Lung (tissue), 12 donors: ENCODE results near the gene EDC3. TPM values are rescaled to one million over a fixed set of nuclear protein-coding genes. Genes with fewer than 3 reads are reported as not detected.

Experiments
- ATAC-seq: fragments of 200-7000 bp; cut with Tn5 transposase; one replicate; pipeline ENCODE4 v1.9.1; 2020; ENCODE audit warnings: moderate number of reproducible peaks; ENCODE audit not compliant: insufficient read depth, low FRiP score
- DNase-seq, 3 donors: peaks; one replicate each; pipeline ENCODE4 v3.0.0-alpha.2; 2013 to 2017
- H3K27ac ChIP-seq, 2 donors: one replicate each; pipeline ENCODE4 v1.5.1; 2013; ENCODE audit warnings: mild to moderate bottlenecking in 2 of 2, moderate library complexity in 2 of 2, control low read depth in 1 of 2, inconsistent platforms in 1 of 2, low read depth in 1 of 2, low read length in 1 of 2
- H3K27me3 ChIP-seq, 3 donors: one replicate each; pipeline ENCODE4 v1.5.1; 2013; ENCODE audit warnings: low read length in 2 of 3; ENCODE audit not compliant: control insufficient read depth in 3 of 3, insufficient read depth in 3 of 3
- H3K36me3 ChIP-seq, 4 donors: one replicate each; pipeline ENCODE4 v1.5.1; 2013; ENCODE audit warnings: low read length in 4 of 4, mild to moderate bottlenecking in 1 of 4, moderate library complexity in 1 of 4; ENCODE audit not compliant: control insufficient read depth in 4 of 4, insufficient read depth in 4 of 4
- H3K4me1 ChIP-seq, 5 donors: one replicate each; pipeline ENCODE4 v1.5.1; 2013; ENCODE audit warnings: low read length in 5 of 5, mild to moderate bottlenecking in 2 of 5, moderate library complexity in 1 of 5; ENCODE audit not compliant: control insufficient read depth in 5 of 5, insufficient read depth in 5 of 5
- H3K4me3 ChIP-seq: one replicate; pipeline ENCODE4 v1.5.1; 2013; ENCODE audit warnings: mild to moderate bottlenecking, control low read depth, moderate library complexity
- H3K9ac ChIP-seq, 2 donors: one replicate each; pipeline ENCODE4 v1.5.1; 2013; ENCODE audit warnings: low read length in 2 of 2, control low read depth in 1 of 2; ENCODE audit not compliant: insufficient read depth in 1 of 2
- H3K9me3 ChIP-seq, 4 donors: one replicate each; pipeline ENCODE4 v1.5.1; 2013; ENCODE audit warnings: low read length in 3 of 4, mild to moderate bottlenecking in 1 of 4, moderate library complexity in 1 of 4; ENCODE audit not compliant: control insufficient read depth in 4 of 4, insufficient read depth in 3 of 4
- WGBS, 2 donors: extraction: QIAGEN DNeasy Blood & Tissue Kit; methylation state at CpG; one replicate each; pipeline ENCODE4 v1.1.7; 2013; 5-methylcytosine and 5-hydroxymethylcytosine counted together
- polyA plus RNA-seq, 2 donors: library from polyadenylated mRNA; stranded (reverse); fragments of 200-250 nt; gene quantifications; one replicate each; pipeline ENCODE4 v1.2.1, GENCODE V29; 2013
- total RNA-seq, 2 donors: library from RNA; depleted of rRNA in 1 of 2; stranded (reverse); fragments of >200 nt in 1 of 2; gene quantifications; one replicate each; pipeline ENCODE4 v1.2.1, GENCODE V29; 2014 to 2021
- TF ChIP-seq, protein P1 (sequence below): IDR thresholded peaks from 2 replicates; pipeline ENCODE4 v1.5.1; 2012; ENCODE audit warnings: mild to moderate bottlenecking; ENCODE audit errors: control extremely low read depth, extremely low read depth
- donor health status: control.
- donor health status: control.
- donor health status: Bipolar disorder and iron deficiency.
- donor health status: healthy.
- donor health status: DM: yes; HTN: yes; CAD: no.

Gene EDC3
- total and polyA plus RNA-seq, 4 donors, result 15.3 to 31.9 (median 22.0) TPM

DNA sequence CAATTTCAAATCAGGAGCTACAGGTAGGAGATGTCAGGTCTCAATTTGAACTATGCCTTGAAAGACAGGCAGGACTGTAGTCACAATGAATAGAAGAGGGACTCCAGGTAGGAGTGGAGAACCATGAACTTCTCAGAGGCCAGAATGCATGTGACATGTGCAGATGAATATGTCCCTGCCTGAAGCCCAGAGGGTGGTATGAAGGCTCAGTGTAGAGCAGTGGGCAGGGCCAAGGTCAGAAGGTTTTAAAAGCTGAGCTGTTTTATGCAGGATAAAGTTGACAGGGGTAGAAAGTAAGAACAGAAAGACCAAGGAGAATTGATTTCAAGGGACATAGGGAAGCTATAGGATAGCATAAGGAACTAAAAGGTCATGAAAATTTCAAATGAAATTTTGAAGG is 49.3 kb downstream of the EDC3 start:
- Histone ChIP-seq H3K9me3 (no peaks in the 10 kb centered on the region), H3K36me3 (peaks cover 0 to 4% (median under 1%) of the 10 kb centered on the region in 4 donors), H3K27me3 (no peaks in the 10 kb centered on the region), H3K4me3 (no peak overlapping the region), H3K27ac (no peak overlapping the region), H3K9ac (no peak overlapping the region), H3K4me1 (peaks cover 5 to 21% (median 12%) of the 10 kb centered on the region in 5 donors)
- no peak for ATAC-seq
- TF ChIP-seq, protein P1, sequence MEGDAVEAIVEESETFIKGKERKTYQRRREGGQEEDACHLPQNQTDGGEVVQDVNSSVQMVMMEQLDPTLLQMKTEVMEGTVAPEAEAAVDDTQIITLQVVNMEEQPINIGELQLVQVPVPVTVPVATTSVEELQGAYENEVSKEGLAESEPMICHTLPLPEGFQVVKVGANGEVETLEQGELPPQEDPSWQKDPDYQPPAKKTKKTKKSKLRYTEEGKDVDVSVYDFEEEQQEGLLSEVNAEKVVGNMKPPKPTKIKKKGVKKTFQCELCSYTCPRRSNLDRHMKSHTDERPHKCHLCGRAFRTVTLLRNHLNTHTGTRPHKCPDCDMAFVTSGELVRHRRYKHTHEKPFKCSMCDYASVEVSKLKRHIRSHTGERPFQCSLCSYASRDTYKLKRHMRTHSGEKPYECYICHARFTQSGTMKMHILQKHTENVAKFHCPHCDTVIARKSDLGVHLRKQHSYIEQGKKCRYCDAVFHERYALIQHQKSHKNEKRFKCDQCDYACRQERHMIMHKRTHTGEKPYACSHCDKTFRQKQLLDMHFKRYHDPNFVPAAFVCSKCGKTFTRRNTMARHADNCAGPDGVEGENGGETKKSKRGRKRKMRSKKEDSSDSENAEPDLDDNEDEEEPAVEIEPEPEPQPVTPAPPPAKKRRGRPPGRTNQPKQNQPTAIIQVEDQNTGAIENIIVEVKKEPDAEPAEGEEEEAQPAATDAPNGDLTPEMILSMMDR, result no peak
- DNase-seq, result no peak

DNA sequence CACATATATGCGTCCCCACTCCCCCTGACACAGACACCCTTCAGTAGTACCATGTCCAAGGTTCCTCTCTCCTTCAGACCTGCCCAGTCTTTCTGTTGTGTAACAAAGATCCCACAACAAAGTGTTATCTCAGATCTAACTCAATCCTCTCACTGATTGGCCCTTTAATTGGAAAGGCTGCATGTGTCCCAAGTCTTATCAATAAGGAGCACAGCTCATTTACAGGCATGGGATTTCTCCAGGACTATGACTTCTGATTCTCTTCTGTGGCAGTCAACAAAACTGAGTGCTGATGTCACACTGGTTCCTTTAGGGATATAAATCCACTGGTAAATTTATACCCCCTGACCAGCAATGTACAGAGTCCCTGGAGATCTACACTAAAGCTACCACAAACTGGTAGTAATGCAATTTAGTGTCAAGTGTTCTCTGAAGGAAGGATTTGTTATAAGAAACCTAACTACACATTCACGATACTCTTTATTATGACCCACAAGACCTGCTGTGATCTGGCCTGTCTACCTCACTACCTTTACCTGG is 52.1 kb downstream of the EDC3 start:
- 85 to 95% methylated on average over 2 of the region's 2 CpGs for WGBS, 2 donors
- peak overlapping the region in 1 of 2 donors; percentile 82 for H3K27ac ChIP-seq

DNA sequence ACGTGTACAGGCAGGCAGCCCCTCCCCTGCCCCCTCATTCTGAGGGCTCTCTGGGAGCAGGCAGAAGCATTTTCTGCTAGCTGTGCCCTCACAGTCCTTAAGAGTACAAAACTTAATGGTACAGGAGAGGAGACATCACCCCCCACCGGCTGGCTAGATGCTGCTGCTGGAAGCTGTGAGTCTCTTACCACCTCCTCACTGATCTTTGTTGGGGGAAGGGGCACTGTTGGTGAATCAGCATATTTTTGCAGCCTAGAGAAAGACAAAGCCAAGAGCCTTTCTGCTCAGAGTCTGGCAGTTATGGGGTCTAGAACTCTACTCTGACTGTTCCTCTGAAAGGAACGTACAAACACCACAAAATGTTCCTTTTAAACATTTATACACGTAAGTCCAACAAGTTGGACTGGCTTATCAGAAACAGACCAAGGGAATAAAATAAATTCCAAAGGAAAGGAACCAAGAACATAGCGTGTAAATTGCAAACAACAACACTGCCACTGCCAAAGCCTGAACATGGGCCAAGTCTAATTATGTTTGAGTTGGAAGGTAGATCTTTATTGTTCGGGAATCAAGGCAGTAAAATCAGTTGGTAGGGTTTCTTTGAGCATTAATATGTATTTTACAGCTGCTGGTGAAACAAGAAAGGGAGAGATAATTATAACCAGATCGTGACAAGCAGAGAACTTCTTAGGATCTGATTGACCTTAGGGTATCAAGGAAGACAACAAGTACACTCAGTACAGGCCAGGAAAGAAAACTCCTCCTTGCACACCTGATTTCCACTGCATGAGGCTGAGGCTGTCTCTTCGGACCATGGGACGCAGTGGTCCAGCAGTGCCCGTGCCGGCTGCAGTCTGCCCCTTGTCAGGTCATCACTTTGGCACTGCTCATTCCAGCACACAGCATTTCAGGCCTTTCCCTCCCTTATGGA is 52.8 kb downstream of the EDC3 start:
- H3K4me1 ChIP-seq, result peaks cover 5 to 23% (median 12%) of the 10 kb centered on the region in 5 donors
- DNase-seq, result no peak
- 47 to 63% methylated on average over 11 of the region's 11 CpGs for WGBS, 2 donors
- H3K9ac ChIP-seq, result peak overlapping the region in 1 of 2 donors; percentile 2
- no peak overlapping the region for H3K4me3 ChIP-seq
- peak overlapping the region in 1 of 2 donors; percentile 89 for H3K27ac ChIP-seq
- H3K27me3 ChIP-seq, result no peaks in the 10 kb centered on the region
- no peak for ATAC-seq
- TF ChIP-seq, protein P1, result no peak
- peaks cover 0 to 12% (median 10%) of the 10 kb centered on the region in 4 donors for H3K36me3 ChIP-seq
- H3K9me3 ChIP-seq, result no peaks in the 10 kb centered on the region

More for the DNA sequence above, 52.1 kb downstream of the EDC3 start:
- Histone ChIP-seq H3K9me3 (no peaks in the 10 kb centered on the region), H3K9ac (no peak overlapping the region), H3K4me3 (no peak overlapping the region), H3K36me3 (peaks cover 0 to 12% (median 10%) of the 10 kb centered on the region in 4 donors), H3K4me1 (peaks cover 5 to 23% (median 12%) of the 10 kb centered on the region in 5 donors), H3K27me3 (no peaks in the 10 kb centered on the region)
- TF ChIP-seq, protein P1, result no peak
- DNase-seq, result no peak
- ATAC-seq, result no peak
